ENCODE measurements around the gene TNFRSF14. TPM values are rescaled to one million over a fixed set of nuclear protein-coding genes. Genes with fewer than 3 reads are reported as not detected.

Gene TNFRSF14
- total and polyA plus RNA-seq, 2 donors (not counting 1 experiment from before 2014, with no cell fraction given), result 239 to 427 TPM

- ChIA-PET POLR2A (no interaction called here), CTCF (interaction anchor here (0.9 kb wide), 1 partner anchor 32 kb away, joined by 3 read pairs; no protein-coding TSS in a partner anchor)
- H3K4me2 ChIP-seq (replicated peaks; ENCODE audit: low read depth, low read length, poor library complexity, severe bottlenecking), result no peak overlapping the region
- H3K27ac ChIP-seq (ENCODE audit: low read length in 2 of 2), result no peak overlapping the region
- no peak overlapping the region for H3K9ac ChIP-seq (ENCODE audit: low read length)
- H3K9me3 Mint-ChIP-seq (ENCODE audit: insufficient read depth), result peaks cover 5% of the 10 kb centered on the region
- H3K79me2 ChIP-seq (ENCODE audit: control insufficient read depth, insufficient read depth, low read length), result no peaks in the 10 kb centered on the region
- no peaks in the 10 kb centered on the region for H4K20me1 ChIP-seq (ENCODE audit: control insufficient read depth, insufficient read depth, low read length, poor library complexity, severe bottlenecking)
- 87% methylated on average over 25 of the region's 25 CpGs for WGBS (ENCODE audit: insufficient coverage)
- H3K27me3 Mint-ChIP-seq, result peaks cover 14% of the 10 kb centered on the region
- DNase-seq, result no peak
- H3K27ac Mint-ChIP-seq, result no peak overlapping the region
- TF ChIP-seq, protein P1, sequence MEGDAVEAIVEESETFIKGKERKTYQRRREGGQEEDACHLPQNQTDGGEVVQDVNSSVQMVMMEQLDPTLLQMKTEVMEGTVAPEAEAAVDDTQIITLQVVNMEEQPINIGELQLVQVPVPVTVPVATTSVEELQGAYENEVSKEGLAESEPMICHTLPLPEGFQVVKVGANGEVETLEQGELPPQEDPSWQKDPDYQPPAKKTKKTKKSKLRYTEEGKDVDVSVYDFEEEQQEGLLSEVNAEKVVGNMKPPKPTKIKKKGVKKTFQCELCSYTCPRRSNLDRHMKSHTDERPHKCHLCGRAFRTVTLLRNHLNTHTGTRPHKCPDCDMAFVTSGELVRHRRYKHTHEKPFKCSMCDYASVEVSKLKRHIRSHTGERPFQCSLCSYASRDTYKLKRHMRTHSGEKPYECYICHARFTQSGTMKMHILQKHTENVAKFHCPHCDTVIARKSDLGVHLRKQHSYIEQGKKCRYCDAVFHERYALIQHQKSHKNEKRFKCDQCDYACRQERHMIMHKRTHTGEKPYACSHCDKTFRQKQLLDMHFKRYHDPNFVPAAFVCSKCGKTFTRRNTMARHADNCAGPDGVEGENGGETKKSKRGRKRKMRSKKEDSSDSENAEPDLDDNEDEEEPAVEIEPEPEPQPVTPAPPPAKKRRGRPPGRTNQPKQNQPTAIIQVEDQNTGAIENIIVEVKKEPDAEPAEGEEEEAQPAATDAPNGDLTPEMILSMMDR (IDR thresholded peaks at IDR 0.05), result no peak
- TF ChIP-seq EZH2 (IDR thresholded peaks at IDR 0.05; ENCODE audit: borderline replicate concordance, insufficient read depth, low read depth, low read length, poor library complexity, severe bottlenecking), result no peak
- H2AFZ ChIP-seq (ENCODE audit: insufficient read depth, low read depth, low read length, poor library complexity, severe bottlenecking), result no peak overlapping the region
- H3K9me3 ChIP-seq (ENCODE audit: control extremely low read depth in 1 of 3, control insufficient read depth in 2 of 3, insufficient read depth in 1 of 3, low read length in 2 of 3), result peaks cover 1 to 2% (median 2%) of the 10 kb centered on the region in 3 donors
- H3K4me1 ChIP-seq (ENCODE audit: control insufficient read depth in 2 of 2, insufficient read depth in 2 of 2, low read length in 2 of 2), result no peaks in the 10 kb centered on the region
- no peaks in the 10 kb centered on the region for H3K36me3 ChIP-seq (replicated peaks in 1 of 2; ENCODE audit: control extremely low read depth in 1 of 2, control insufficient read depth in 1 of 2, extremely low read depth in 1 of 2, insufficient read depth in 2 of 2, low read length in 1 of 2)
- H3K4me1 Mint-ChIP-seq, result no peaks in the 10 kb centered on the region
- ATAC-seq (ENCODE audit: low read depth), result no peak
- H3K4me3 Mint-ChIP-seq, result no peak overlapping the region
- H3K4me3 ChIP-seq (ENCODE audit: control extremely low read depth in 1 of 5, extremely low read depth in 1 of 5, insufficient read depth in 1 of 5, low read depth in 2 of 5, low read length in 4 of 5), result no peak overlapping the region
- peaks cover 0 to 5% (median 1%) of the 10 kb centered on the region in 4 experiments for H3K27me3 ChIP-seq (replicated peaks in 1 of 4; ENCODE audit: control extremely low read depth in 1 of 4, control insufficient read depth in 3 of 4, insufficient read depth in 4 of 4, low read length in 3 of 4)
- intact Hi-C loops (cut with micrococcal nuclease), result no loop called here
Measured at GRCh38 chr1:2603521-2604155, 47.5 kb downstream of the TNFRSF14 start.

- Histone ChIP-seq H3K4me3 (ENCODE audit: control extremely low read depth in 1 of 5, extremely low read depth in 1 of 5, insufficient read depth in 1 of 5, low read depth in 2 of 5, low read length in 4 of 5) (no peak overlapping the region), H3K36me3 (replicated peaks in 1 of 2; ENCODE audit: control extremely low read depth in 1 of 2, control insufficient read depth in 1 of 2, extremely low read depth in 1 of 2, insufficient read depth in 2 of 2, low read length in 1 of 2) (no peaks in the 10 kb centered on the region), H3K4me1 (ENCODE audit: control insufficient read depth in 2 of 2, insufficient read depth in 2 of 2, low read length in 2 of 2) (no peaks in the 10 kb centered on the region), H4K20me1 (ENCODE audit: control insufficient read depth, insufficient read depth, low read length, poor library complexity, severe bottlenecking) (no peaks in the 10 kb centered on the region), H3K27ac (ENCODE audit: low read length in 2 of 2) (no peak overlapping the region), H2AFZ (ENCODE audit: insufficient read depth, low read depth, low read length, poor library complexity, severe bottlenecking) (no peak overlapping the region), H3K9me3 (ENCODE audit: control extremely low read depth in 1 of 3, control insufficient read depth in 2 of 3, insufficient read depth in 1 of 3, low read length in 2 of 3) (no peaks in the 10 kb centered on the region), H3K9ac (ENCODE audit: low read length) (no peak overlapping the region), H3K79me2 (ENCODE audit: control insufficient read depth, insufficient read depth, low read length) (no peaks in the 10 kb centered on the region), H3K27me3 (replicated peaks in 1 of 4; ENCODE audit: control extremely low read depth in 1 of 4, control insufficient read depth in 3 of 4, insufficient read depth in 4 of 4, low read length in 3 of 4) (peaks cover 0 to 5% (median 1%) of the 10 kb centered on the region in 4 experiments), H3K4me2 (replicated peaks; ENCODE audit: low read depth, low read length, poor library complexity, severe bottlenecking) (no peak overlapping the region)
- Mint-ChIP-seq H3K4me3 (no peak overlapping the region), H3K27ac (no peak overlapping the region), H3K27me3 (peaks cover 14% of the 10 kb centered on the region), H3K9me3 (ENCODE audit: insufficient read depth) (peaks cover 4% of the 10 kb centered on the region), H3K4me1 (no peaks in the 10 kb centered on the region)
- DNase-seq (no peak), ATAC-seq (ENCODE audit: low read depth) (no peak)
- ChIA-PET CTCF (interaction anchor here (0.9 kb wide), 1 partner anchor 32 kb away, joined by 3 read pairs; no protein-coding TSS in a partner anchor), POLR2A (no interaction called here)
- WGBS (ENCODE audit: insufficient coverage), result 84% methylated on average over 18 of the region's 19 CpGs
- no peak for TF ChIP-seq EZH2 (IDR thresholded peaks at IDR 0.05; ENCODE audit: borderline replicate concordance, insufficient read depth, low read depth, low read length, poor library complexity, severe bottlenecking)
- TF ChIP-seq, protein P1 (IDR thresholded peaks at IDR 0.05), result no peak
- intact Hi-C loops (cut with micrococcal nuclease), result no loop called here
Measured at GRCh38 chr1:2604156-2604843, 48.1 kb downstream of the TNFRSF14 start.

All from B cell (primary cell).